HUDEP-2 (cell line): ENCODE results near the gene MAOA.

Experiments used
- DNase-seq, 76 experiments: peaks; one replicate each; lab custom pipeline; 2025; ENCODE audit not compliant: unreplicated experiment in 76 of 76; lab: John Stamatoyannopoulos, UW

Gene MAOA

DNA sequence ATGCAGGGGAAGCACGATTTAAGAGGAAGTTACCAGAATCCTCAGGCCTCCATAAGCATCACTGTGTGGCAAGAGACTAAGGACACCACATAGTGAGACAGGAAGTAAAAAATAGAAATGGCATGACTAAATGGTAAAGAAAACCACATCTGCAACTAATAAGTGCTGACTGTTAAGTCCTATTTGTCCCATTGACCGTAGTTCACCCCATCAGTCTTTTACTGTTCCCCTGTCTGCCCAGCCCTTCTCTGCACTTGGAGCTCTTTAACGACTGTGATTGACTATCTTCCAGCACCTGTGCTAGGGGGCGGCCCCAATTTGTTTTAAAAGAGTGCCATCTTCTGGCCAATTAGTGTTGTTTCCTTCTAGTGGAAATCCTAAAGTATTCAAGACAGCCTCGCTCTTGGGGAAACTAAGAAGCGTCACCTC lies 94.2 kb downstream of the MAOA start:
- peak in 3 of 76 experiments; percentile 1 for DNase-seq

DNA sequence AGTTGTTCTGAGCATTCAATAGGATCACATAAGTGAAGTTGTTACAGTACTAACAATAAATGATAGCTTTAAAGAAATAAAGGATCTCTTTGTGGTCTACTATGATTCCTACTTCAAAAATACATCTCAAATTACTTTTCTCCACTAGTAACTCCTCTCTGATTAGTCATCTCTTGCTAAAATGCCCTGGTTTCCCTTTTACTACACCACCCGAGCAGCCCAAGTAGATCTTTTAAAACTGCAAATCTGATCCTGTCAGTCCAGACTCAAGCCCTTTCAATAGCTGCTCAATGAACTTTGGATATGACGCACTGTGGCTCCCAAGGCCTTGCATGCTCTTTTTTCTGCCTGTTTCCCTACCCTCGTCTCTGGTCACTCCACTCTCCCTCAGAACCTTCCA lies 97.5 kb downstream of the MAOA start:
- DNase-seq, result no peak

DNA sequence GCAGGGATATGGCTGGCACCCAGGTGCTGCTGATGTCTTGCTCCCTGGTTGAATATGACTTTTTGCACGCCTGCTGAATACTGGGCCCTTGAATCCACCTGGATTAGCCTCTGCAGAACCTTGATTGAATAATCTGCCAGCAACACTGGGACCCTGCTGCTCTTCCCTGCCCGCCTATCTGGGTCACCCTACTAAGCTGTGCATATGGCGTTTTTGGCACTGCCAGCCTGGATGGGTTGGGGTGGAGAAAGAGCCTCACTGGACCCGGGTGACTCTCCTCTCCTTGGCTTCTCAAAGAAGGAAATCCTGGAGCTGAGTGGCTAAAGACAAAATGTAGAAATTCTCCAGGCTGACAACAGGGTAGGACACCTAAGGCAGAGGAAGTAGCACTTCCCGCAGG lies 100.0 kb downstream of the MAOA start:
- DNase-seq, result no peak

DNA sequence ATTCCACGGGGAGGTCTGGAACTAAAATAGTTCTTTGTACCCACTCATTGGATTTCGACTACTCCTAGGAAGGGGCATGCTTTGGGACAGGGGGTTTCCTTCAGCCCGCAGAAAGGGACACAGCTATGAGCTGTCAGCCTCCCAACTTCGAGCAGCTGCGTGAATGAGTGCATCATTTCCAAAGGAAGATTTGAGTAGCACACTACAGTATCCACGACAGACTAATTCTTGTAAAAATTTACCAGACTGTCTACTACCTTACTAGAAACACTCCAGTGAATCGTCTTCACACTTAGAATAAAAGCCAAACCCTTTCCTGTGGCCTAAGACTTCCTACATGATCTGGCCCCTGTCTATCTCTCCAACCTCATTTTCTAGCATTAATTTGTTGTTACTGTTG lies 101.9 kb downstream of the MAOA start:
- DNase-seq, result no peak

DNA sequence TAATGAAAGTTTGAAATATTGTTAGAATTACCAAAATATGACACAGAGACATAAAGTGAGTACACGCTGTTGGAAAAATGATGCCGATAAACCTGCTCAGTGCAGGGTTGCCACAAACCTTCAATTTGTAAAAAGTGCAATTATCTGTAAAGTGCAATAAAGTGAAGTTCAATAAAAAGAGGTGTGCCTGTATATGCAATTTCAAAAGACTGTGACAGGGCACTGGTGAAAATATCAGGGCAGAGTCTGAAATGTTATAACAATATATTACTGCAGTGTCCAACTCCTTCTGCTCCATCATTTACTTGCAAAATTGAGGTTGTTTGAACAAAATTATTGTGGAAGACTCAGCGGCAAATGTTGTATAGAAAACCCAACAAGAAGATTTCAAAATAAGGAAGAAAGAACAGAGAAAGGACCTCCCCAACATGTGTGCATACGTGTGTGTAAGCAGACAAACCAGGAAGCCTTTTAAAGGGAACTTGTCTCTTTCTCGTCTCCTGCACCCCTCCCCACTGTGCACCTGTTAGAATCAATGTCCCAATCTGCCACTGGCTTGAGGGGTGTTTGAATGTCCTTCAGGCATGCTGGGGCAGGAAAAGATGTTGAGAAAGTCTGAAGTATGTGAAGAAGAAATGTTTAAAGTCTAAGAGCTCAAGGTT lies 130.0 kb downstream of the MAOA start:
- no peak for DNase-seq
